ENCODE data around the gene EEF2. TPM values are rescaled to one million over a fixed set of nuclear protein-coding genes. Genes with fewer than 3 reads are reported as not detected.

Gene EEF2
- total RNA-seq = 2,070 and 2,682 TPM in 2 replicates

GRCh38 chr19:3984908-3985642, at the start of gene EEF2:
EEF2 (minus strand) TSS chr19:3985463; CDS start chr19:3985380, 83 bp downstream.

GRCh38 chr19:4007021-4007835, 22.0 kb upstream of the EEF2 start, which contains the start of gene PIAS4:
PIAS4 (plus strand) TSS chr19:4007736; CDS start chr19:4007761, 25 bp downstream.

GRCh38 chr19:3970808-3971598, 14.3 kb downstream of the EEF2 start, which contains the start of gene DAPK3:
DAPK3 (minus strand) TSS chr19:3971099; CDS start chr19:3969735, 1,364 bp downstream.

GRCh38 chr19:3932931-3933810, 52.1 kb downstream of the EEF2 start, which contains the start of gene NMRK2:
NMRK2 (plus strand) TSS chr19:3933069; CDS start chr19:3933672, 603 bp downstream.

Other genes starting within 250 kb of the EEF2 start
- 17.8 and 25.0 TPM in 2 replicates for gene APBA3, start 223.8 kb downstream of the EEF2 start, total RNA-seq
- 36.8 and 68.5 TPM in 2 replicates for gene MRPL54, start 222.8 kb downstream of the EEF2 start, total RNA-seq
- not detected in 2 replicates for gene RAX2, start 213.2 kb downstream of the EEF2 start, total RNA-seq
- gene MATK, start 199.1 kb downstream of the EEF2 start, total RNA-seq = 0.50 TPM in 1 of 2 replicates, not detected in the other
- not detected in 2 replicates for gene ZFR2, start 116.4 kb downstream of the EEF2 start, total RNA-seq
- gene ATCAY, start 104.8 kb downstream of the EEF2 start, total RNA-seq = not detected in 2 replicates
- not detected in 2 replicates for gene NMRK2, start 52.4 kb downstream of the EEF2 start, total RNA-seq
- gene DAPK3, start 14.4 kb downstream of the EEF2 start, total RNA-seq = 158 and 304 TPM in 2 replicates
- 26.7 and 26.9 TPM in 2 replicates for gene PIAS4, start 22.3 kb upstream of the EEF2 start, total RNA-seq
- 8.4 and 18.3 TPM in 2 replicates for gene ZBTB7A, start 81.4 kb upstream of the EEF2 start, total RNA-seq
- gene MAP2K2, start 138.7 kb upstream of the EEF2 start, total RNA-seq = 135 and 175 TPM in 2 replicates
- gene CREB3L3, start 168.2 kb upstream of the EEF2 start, total RNA-seq = not detected in 2 replicates
- 8.7 and 13.6 TPM in 2 replicates for gene SIRT6, start 197.1 kb upstream of the EEF2 start, total RNA-seq
- gene ANKRD24, start 197.2 kb upstream of the EEF2 start, total RNA-seq = 0.32 and 0.88 TPM in 2 replicates
- 0.16 and 2.6 TPM in 2 replicates for gene EBI3, start 244.1 kb upstream of the EEF2 start, total RNA-seq